GM23338 (cell line): ENCODE results near the gene SLC30A1. TPM values are rescaled to one million over a fixed set of nuclear protein-coding genes. Genes with fewer than 3 reads are reported as not detected.

Source experiments
- ATAC-seq: fragments of 200-7000 bp; cut with Tn5 transposase; 3 replicates; pipeline ENCODE4 v1.9.1; 2020
- DNase-seq: peaks from one replicate; pipeline ENCODE4 v3.0.0-alpha.2; 2015; ENCODE audit warnings: low spot score
- H2AFZ ChIP-seq: fragments of 200-600 bp; sonication (generic); 2 replicates; pipeline ENCODE4 v1.8.0; 2016; ENCODE audit warnings: antibody characterized with exemption, mild to moderate bottlenecking, moderate library complexity
- H3F3A ChIP-seq: fragments of 200-600 bp; sonication (generic); replicated peaks from 2 replicates; pipeline ENCODE4 v1.8.0; 2017; ENCODE audit warnings: antibody characterized with exemption, mixed run types, low read depth
- H3K27ac ChIP-seq: fragments of 200-600 bp; sonication (generic); 2 replicates; pipeline ENCODE4 v1.6.1; 2016; ENCODE audit warnings: low read depth
- H3K27me3 ChIP-seq: fragments of 200-600 bp; sonication (generic); 2 replicates; pipeline ENCODE4 v1.8.0; 2016; ENCODE audit warnings: mild to moderate bottlenecking, mixed run types, moderate library complexity; ENCODE audit not compliant: insufficient read depth
- H3K36me3 ChIP-seq: fragments of 200-600 bp; sonication (generic); 2 replicates; pipeline ENCODE4 v1.8.0; 2016; ENCODE audit warnings: mild to moderate bottlenecking; ENCODE audit not compliant: insufficient read depth
- H3K4me1 ChIP-seq: fragments of 200-600 bp; sonication (generic); 2 replicates; pipeline ENCODE4 v1.8.0; 2016; ENCODE audit warnings: mild to moderate bottlenecking, moderate library complexity; ENCODE audit not compliant: insufficient read depth
- H3K4me2 ChIP-seq: fragments of 200-600 bp; sonication (generic); 2 replicates; pipeline ENCODE4 v1.7.1; 2017; ENCODE audit warnings: mixed run types
- H3K4me3 ChIP-seq: fragments of 200-600 bp; sonication (generic); 2 replicates; pipeline ENCODE4 v1.6.1; 2016; ENCODE audit warnings: mixed run types
- H3K79me2 ChIP-seq: fragments of 200-600 bp; sonication (generic); replicated peaks from 2 replicates; pipeline ENCODE4 v1.8.0; 2017; ENCODE audit warnings: mild to moderate bottlenecking; ENCODE audit not compliant: insufficient read depth
- H3K9me2 ChIP-seq: fragments of 200-600 bp; sonication (generic); 2 replicates; pipeline ENCODE4 v1.8.0; 2017; ENCODE audit not compliant: insufficient read depth
- H4K20me1 ChIP-seq: fragments of 200-600 bp; sonication (generic); replicated peaks from 2 replicates; pipeline ENCODE4 v1.8.0; 2017; ENCODE audit warnings: mild to moderate bottlenecking; ENCODE audit not compliant: insufficient read depth
- H3K27ac Mint-ChIP-seq: 2 replicates; pipeline ENCODE4 v1.8.0; 2020; ENCODE audit warnings: inconsistent platforms, mild to moderate bottlenecking, moderate library complexity, mixed read lengths
- H3K27me3 Mint-ChIP-seq: 3 replicates; pipeline ENCODE4 v1.8.0; 2022; ENCODE audit warnings: low read depth, mild to moderate bottlenecking, moderate library complexity, mixed read lengths, inconsistent platforms; ENCODE audit not compliant: insufficient read depth, poor library complexity
- H3K36me3 Mint-ChIP-seq: 3 replicates; pipeline ENCODE4 v1.8.0; 2021; ENCODE audit warnings: low read depth, mild to moderate bottlenecking, inconsistent platforms, moderate library complexity, mixed read lengths
- H3K4me1 Mint-ChIP-seq: 3 replicates; pipeline ENCODE4 v1.8.0; 2020; ENCODE audit warnings: mild to moderate bottlenecking, inconsistent platforms, mixed read lengths
- H3K4me3 Mint-ChIP-seq: 3 replicates; pipeline ENCODE4 v1.8.0; 2021; ENCODE audit warnings: moderate library complexity, mild to moderate bottlenecking, inconsistent platforms, mixed read lengths
- H3K9me3 Mint-ChIP-seq: 3 replicates; pipeline ENCODE4 v1.8.0; 2020; ENCODE audit warnings: moderate library complexity, mild to moderate bottlenecking, inconsistent platforms, mixed read lengths
- CREB1 ChIP-seq: fragments of 250-450 bp; sonication (Bioruptor Pico); IDR thresholded peaks from 2 replicates; pipeline ENCODE4 v1.5.0; 2020; ENCODE audit warnings: low read depth, mild to moderate bottlenecking, moderate library complexity
- POLR2AphosphoS5 ChIP-seq: IDR thresholded peaks from 2 replicates; pipeline ENCODE4 v1.6.1; 2016; ENCODE audit warnings: antibody characterized with exemption, low read depth
- STAT1 ChIP-seq: IDR thresholded peaks from one replicate; pipeline ENCODE4 v1.6.1; 2016; ENCODE audit warnings: antibody characterized with exemption; ENCODE audit not compliant: unreplicated experiment
- polyA plus RNA-seq: library from polyadenylated mRNA; unstranded; fragments of >200 nt; fragmentation: Nextera tagmentation; extraction: Ambion mirVana; gene quantifications from 2 replicates; pipeline ENCODE4 v1.2.1, GENCODE V29; 2016
- total RNA-seq: library from RNA; depleted of rRNA; stranded (reverse); fragments of >200 nt; shearing (Covaris generic); gene quantifications from 2 replicates; pipeline ENCODE4 v1.2.3, GENCODE V29; 2014
- TF ChIP-seq, protein P1 (sequence below), 2 experiments: fragments of 200-600 bp in 1 of 2; sonication (generic) in 1 of 2; conservative IDR thresholded peaks; 2 replicates each; pipeline versions ENCODE4 v1.5.1 to v1.6.1; 2016 to 2017; ENCODE audit warnings: antibody characterized with exemption in 2 of 2, low read depth in 2 of 2, mild to moderate bottlenecking in 2 of 2, moderate library complexity in 1 of 2

Gene SLC30A1
- total and polyA plus RNA-seq, 2 experiments from 2014 or later = 3.3 to 17.7 TPM

DNA sequence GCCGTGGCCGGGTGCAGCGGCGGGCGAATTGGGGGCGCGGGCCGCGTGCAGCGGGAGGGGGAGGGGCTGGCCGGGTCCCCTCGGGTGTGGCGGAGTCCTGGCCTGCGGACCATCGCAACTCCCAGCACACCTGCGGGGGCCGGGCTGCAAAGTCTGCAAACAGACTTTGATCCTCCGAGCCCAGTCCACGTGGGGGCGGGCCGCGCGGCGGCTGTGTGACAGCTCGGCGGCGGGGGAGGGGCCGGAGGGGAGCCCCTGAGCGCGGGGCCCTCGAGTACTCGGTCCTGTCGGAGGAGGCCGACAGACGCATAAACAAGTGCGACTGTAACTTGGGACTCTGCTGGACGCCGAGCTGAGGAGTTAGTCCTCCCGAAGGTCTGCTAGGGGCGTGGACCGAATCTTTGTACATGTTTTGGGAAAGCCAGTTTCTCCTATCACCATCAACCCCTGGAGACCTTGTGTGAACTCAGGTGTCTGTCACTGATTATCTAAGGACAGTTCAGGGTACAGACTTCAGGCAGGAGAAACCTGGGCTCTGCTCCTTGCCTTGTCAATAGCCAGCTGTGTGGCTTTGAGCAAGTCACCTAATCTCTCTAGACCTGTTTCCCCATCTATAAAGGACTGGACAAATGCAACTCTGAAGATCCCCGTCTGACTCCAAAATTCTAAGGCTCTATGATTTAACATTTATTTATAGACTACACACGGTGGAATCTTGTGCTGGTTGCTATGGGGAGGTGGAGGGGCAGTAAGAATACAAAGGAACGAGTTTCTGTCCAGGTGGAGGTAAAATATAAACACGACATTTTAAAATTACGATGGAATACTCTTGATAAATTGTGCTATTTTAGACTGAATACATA, 710 bp upstream of the SLC30A1 start:
- H4K20me1 ChIP-seq = 0 out of 2 replicates have a peak, but pooled peaks cover 6% of the 10 kb centered on the region
- H3K4me1 ChIP-seq = peaks cover 41% of the 10 kb centered on the region
- Mint-ChIP-seq H3K27ac (0 out of 2 replicates have a peak overlapping the region, but pooled peaks have one; percentile 33), H3K4me1 (peaks cover 33% of the 10 kb centered on the region), H3K36me3 (peaks cover 30% of the 10 kb centered on the region), H3K4me3 (peak overlapping the region; percentile 77), H3K9me3 (no peaks in the 10 kb centered on the region), H3K27me3 (peaks cover 12% of the 10 kb centered on the region)
- H2AFZ ChIP-seq = peak overlapping the region; percentile 94
- peak; percentile 49 for ATAC-seq
- no peaks in the 10 kb centered on the region for H3F3A ChIP-seq
- peak overlapping the region; percentile 89 for H3K4me2 ChIP-seq
- H3K27ac ChIP-seq = no peak overlapping the region
- no peaks in the 10 kb centered on the region for H3K9me2 ChIP-seq
- H3K79me2 ChIP-seq = peaks cover 30% of the 10 kb centered on the region
- no peak for TF ChIP-seq STAT1
- TF ChIP-seq, protein P1, sequence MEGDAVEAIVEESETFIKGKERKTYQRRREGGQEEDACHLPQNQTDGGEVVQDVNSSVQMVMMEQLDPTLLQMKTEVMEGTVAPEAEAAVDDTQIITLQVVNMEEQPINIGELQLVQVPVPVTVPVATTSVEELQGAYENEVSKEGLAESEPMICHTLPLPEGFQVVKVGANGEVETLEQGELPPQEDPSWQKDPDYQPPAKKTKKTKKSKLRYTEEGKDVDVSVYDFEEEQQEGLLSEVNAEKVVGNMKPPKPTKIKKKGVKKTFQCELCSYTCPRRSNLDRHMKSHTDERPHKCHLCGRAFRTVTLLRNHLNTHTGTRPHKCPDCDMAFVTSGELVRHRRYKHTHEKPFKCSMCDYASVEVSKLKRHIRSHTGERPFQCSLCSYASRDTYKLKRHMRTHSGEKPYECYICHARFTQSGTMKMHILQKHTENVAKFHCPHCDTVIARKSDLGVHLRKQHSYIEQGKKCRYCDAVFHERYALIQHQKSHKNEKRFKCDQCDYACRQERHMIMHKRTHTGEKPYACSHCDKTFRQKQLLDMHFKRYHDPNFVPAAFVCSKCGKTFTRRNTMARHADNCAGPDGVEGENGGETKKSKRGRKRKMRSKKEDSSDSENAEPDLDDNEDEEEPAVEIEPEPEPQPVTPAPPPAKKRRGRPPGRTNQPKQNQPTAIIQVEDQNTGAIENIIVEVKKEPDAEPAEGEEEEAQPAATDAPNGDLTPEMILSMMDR (conservative IDR thresholded peaks at IDR 0.05; ENCODE audit: low read depth in 2 of 2) = 0 out of 4 replicates have a peak, but pooled peaks of 1 of the 2 experiments have one; percentile 1
- peak; percentile 77; the same call in 1 of the 2 replicates for TF ChIP-seq CREB1 (CRISPR knock-in tag)
- H3K27me3 ChIP-seq = no peaks in the 10 kb centered on the region
- H3K36me3 ChIP-seq = peaks cover 5% of the 10 kb centered on the region; the same call in 1 of the 2 replicates
- H3K4me3 ChIP-seq = peak overlapping the region; percentile 80
- peak; percentile 86 for DNase-seq

GRCh38 chr1:211577819-211578639, 932 bp downstream of the SLC30A1 start:
- peaks cover 42% of the 10 kb centered on the region for H3K36me3 Mint-ChIP-seq

More at GRCh38 chr1:211577819-211578639, 932 bp downstream of the SLC30A1 start:
- Histone ChIP-seq H3K79me2 (peaks cover 46% of the 10 kb centered on the region), H4K20me1 (0 out of 2 replicates have a peak, but pooled peaks cover 7% of the 10 kb centered on the region), H2AFZ (peak overlapping the region; percentile 78), H3K27ac (no peak overlapping the region), H3F3A (no peaks in the 10 kb centered on the region), H3K36me3 (peaks cover 5% of the 10 kb centered on the region; the same call in 1 of the 2 replicates), H3K27me3 (no peaks in the 10 kb centered on the region), H3K4me3 (peak overlapping the region; percentile 80), H3K4me2 (peak overlapping the region; percentile 88), H3K9me2 (no peaks in the 10 kb centered on the region), H3K4me1 (peaks cover 45% of the 10 kb centered on the region)
- DNase-seq (peak; percentile 96), ATAC-seq (peak; percentile 63)
- H3K27ac Mint-ChIP-seq = peak overlapping the region; percentile 92; the same call in 1 of the 2 replicates
- peaks cover 10% of the 10 kb centered on the region for H3K27me3 Mint-ChIP-seq
- H3K9me3 Mint-ChIP-seq = no peaks in the 10 kb centered on the region
- TF ChIP-seq, protein P1 (conservative IDR thresholded peaks at IDR 0.05; ENCODE audit: low read depth in 2 of 2) = peak; percentile 58 to 70
- peak; percentile 60 for TF ChIP-seq POLR2AphosphoS5
- TF ChIP-seq CREB1 (CRISPR knock-in tag) = no peak
- H3K4me3 Mint-ChIP-seq = peak overlapping the region; percentile 97
- H3K4me1 Mint-ChIP-seq = peaks cover 41% of the 10 kb centered on the region
